HG03565 (cell line): ENCODE results near the gene MYH15.
A peak's percentile ranks its signal among the peaks of the same experiment; 100 is the strongest.

Source experiments
- ATAC-seq: cut with Tn5 transposase; IDR thresholded peaks from one replicate; pipeline ENCODE4 v1.9.1; 2021; ENCODE audit warnings: mild to moderate bottlenecking, moderate library complexity; ENCODE audit not compliant: unreplicated experiment

Gene MYH15

GRCh38 chr3:108510496-108510895, at the start of gene MYH15:
Gene MYH15 (minus strand): TSS chr3:108510596. CDS start chr3:108510530, 66 bp downstream.
- no peak for ATAC-seq

GRCh38 chr3:108555966-108556581, 45.7 kb upstream of the MYH15 start:
- ATAC-seq = no peak

- ATAC-seq = no peak
These were observed 44.6 kb upstream of the MYH15 start for GRCh38 chr3:108554913-108555571.

- no peak for ATAC-seq
These were observed 43.8 kb upstream of the MYH15 start for GRCh38 chr3:108554229-108554628.

DNA sequence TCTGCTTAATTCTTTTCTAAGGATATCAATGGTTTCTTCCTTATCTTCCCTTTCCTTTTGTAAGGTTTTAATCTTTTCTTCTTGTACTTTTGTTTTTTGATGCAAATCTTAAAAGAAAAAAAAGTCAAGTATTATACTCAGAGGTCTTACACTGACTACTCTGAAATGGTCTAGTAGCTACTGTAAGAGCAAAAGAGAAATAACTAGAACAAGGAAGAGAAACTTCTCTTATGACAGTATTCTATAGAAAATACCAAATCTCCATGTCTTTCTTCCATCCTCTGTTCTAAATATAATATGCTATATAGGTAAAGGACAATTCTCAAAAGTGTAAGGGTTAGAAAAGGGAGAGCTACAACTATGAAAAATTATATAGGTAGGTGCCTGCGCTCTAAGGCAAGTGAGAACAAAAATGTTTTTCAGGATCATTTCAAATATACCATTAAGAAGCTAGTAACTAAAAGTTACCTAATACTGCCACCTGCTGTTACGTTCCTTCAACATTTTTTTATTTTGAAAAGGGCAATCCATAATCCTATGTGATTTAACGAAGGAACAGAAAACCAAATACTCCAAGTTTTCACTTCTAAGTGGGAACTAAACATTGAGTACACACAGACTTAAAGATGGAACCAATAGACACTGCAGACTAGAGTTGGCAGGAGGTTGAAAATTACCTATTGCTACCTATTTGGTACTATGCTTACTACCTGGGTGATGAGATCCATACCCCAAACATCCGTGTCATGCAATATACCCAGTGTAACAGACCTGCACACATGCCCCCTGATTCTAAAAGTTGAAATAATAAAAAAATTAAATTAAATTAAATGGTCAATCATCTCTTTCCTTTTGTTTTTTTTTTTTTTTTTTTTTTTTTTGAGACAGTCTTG, 42.1 kb upstream of the MYH15 start:
- ATAC-seq = peak; percentile 51

DNA sequence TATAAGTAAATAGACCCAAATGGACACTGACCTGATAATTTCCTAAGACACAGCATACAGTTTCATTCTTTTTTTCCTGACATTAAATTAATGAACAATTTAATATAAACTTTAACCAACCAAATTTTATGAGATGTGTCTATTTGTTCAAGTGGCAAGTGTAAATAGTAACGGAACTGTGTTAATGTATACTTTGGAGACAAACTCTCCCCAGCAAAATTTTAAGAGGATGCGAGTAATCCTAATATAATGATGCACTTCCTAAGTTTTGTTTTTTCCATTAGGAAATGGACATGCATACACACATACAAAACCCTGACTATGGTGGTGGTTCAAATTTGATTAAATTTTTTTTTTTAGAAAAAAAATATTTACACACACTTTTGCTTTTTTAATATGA, 38.5 kb upstream of the MYH15 start:
- no peak for ATAC-seq

DNA sequence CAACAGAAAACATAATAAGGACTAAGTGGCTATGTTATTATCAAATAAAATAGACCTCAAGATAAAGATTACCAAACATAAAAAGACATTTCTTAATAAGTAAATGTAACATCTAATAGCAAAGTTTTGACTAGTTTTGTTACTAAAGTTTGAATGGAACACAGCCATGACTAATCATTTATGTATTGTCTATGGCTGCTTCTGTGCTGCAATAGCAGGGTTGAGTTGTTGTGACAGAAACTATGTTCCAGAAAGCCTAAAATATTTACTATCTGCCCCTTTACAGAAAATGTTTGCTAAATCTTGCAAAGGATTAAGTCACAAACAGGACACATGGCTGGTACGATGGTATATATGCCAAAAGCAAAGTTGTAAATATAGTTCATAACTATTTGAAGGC, 37.9 kb upstream of the MYH15 start:
- ATAC-seq = no peak

DNA sequence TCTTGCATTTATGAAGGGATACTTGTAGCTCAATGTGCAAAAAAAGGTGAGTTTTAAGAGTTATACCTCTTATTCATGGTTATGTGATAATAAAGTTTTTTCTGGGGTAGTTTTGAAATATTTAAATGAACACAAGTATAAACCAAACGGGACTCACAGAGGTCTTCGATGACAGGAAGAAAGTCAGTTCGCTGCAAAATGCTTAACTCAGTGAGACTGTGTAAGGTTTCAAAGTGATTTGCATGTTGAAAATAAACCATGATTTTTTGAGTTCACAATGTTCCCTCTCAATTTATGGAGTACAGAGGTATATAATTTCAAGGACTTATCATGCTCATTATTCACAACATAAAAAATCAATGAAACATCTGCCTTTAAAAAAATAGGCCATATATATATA, 36.3 kb upstream of the MYH15 start:
- peak; percentile 37 for ATAC-seq

DNA sequence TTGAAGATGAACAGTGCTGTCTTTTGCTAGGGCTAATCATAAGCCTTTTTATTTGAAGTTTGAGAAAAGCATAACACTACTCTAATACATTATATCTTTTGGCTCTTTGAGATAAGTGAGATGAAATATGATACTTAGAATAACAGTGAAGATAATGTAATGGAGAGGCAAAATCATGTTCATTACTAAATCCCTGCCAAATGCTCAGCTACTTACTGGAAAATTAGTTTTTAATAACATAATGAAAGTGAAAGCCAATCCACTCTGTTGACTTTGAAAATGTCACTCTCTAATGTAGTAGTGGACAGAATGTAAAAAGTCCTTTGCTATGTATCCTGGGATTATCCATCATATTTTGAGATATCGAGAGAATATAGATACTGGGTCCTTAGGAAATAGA, 35.9 kb upstream of the MYH15 start:
- peak; percentile 33 for ATAC-seq

- no peak for ATAC-seq
These were observed 27.7 kb upstream of the MYH15 start for GRCh38 chr3:108538083-108538482.

GRCh38 chr3:108528459-108529252, 18.3 kb upstream of the MYH15 start:
- ATAC-seq = peak; percentile 92

DNA sequence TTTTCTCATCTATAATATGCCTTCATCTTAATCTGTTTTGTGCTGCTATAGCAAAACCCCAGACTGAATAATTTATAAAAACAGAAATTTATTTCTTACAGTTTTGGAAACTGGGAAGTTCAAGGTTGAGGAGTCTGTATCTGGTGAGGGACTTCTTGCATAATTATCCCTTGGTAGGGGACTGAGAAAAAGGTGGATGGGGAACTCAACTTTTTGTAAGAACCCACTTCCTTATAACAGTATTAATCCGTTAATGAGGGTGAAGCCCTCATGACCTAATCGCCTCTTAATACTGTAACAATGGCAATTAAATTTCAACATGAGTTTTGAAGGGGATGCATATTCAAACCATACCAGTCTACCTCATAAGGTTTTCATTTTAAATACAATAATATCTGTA, 17.4 kb upstream of the MYH15 start:
- no peak for ATAC-seq

DNA sequence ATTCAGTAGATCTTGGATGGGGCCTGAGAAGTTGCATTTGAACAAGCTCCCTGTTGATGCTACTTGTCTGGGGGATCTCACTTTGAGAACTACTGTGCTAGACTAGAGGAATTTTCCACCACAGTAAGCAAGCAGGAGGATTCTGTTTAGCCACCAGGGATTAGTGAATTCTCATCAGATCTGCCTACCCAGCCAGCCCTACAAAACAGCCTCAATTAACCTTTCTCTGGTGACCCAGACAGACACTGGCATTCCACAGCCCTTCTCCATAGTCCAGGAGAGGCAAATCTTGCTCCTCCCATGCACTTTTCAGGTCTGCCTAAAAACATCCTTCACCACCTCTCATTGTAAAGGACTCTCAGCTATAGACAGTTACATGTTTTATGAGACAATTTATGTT, 16.7 kb upstream of the MYH15 start:
- no peak for ATAC-seq

GRCh38 chr3:108525971-108526370, 15.6 kb upstream of the MYH15 start:
- no peak for ATAC-seq

DNA sequence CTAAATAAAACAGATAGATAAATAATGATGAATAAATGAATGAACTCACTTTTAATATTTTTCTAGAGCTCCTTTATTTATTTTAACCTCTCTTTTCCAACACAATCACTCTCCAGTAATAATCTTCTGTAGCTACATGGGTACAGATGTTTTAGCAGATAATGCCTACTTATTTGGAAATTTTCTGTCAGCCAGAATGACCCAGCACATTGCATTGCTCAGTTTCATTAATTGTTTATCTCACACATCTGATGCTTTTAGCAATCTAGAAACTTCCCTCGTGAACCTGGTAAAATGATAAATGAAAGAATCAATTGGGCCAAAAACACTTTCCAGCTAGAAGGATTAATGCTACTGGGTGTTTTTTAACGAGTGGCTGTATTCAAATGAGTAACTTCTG, 14.9 kb upstream of the MYH15 start:
- no peak for ATAC-seq

GRCh38 chr3:108524537-108524936, 14.1 kb upstream of the MYH15 start:
- no peak for ATAC-seq

DNA sequence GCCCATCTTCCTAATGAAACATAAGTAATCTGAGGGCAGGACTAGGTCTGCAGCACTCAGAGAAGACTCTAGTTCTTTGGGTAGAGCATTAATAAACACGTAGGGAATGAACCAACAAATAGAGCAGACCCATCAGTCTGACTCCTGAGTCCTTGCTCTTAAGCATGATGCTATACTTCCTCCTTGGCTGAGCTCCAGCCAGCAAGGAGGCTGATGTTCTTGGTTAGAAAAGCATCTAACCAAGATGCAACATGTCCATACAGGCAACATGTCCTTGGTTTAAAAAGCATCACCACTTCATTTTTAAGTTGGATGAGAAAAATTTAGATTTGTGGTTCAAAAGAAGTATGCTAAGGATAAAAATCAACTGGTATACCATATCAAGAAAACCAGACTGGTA, 8.5 kb upstream of the MYH15 start:
- no peak for ATAC-seq

- ATAC-seq = no peak
These were observed 6.5 kb upstream of the MYH15 start for GRCh38 chr3:108516881-108517280.

DNA sequence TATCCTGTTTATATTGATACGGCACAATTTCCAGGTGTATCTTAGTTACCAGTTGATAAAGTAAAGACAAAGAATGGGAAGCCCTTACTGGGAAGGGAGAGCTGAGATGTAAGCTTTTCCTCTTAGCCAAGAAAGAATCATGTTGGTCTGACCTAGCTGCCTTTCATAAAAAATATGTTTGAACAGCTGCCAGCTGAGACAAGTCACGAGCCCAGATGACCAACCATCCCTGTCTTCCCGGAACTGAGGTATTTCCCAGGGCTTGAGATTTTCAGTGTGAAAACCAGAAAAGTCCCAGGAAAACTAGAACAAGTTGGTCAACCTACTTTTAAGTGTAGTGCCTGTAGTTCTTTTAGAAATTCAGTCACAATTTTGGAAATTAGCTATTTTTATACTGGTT, 3.6 kb upstream of the MYH15 start:
- ATAC-seq = no peak

- no peak for ATAC-seq
These were observed 2.3 kb upstream of the MYH15 start for GRCh38 chr3:108512671-108513070.

DNA sequence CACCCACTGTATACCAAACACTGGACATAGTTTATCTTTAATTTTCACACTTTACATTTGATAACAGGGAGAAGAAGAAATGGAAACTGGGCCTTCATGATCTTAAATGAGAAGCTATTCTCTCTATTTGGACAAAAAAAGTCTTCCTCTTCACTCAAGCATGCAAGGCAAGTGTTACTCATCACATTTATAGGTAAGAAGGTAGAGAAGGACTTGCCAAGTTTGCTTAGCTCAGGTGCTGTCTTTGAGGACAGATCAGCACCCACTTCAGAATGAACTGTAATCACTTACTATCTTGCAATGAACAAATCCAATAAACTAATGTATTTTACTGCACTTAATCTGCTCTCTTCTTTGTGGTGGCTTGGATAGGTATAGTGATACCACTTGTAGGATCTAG, 1.1 kb upstream of the MYH15 start:
- no peak for ATAC-seq
